ENCODE data around the gene SENP1. TPM values are rescaled to one million over a fixed set of nuclear protein-coding genes. Genes with fewer than 3 reads are reported as not detected.

The SENP1 gene
- total and polyA plus RNA-seq, 11 donors: 2.1 to 13.6 (median 8.6) TPM

- H3K27me3 ChIP-seq: peaks cover 0 to 8% (median 0%) of the 10 kb centered on the region in 9 donors
- no peak for DNase-seq
- no peak overlapping the region for H3K27ac ChIP-seq
- H3K36me3 ChIP-seq: no peaks in the 10 kb centered on the region
- H3K9me3 ChIP-seq: no peaks in the 10 kb centered on the region
- no peak for TF ChIP-seq CTCF (IDR thresholded peaks at IDR 0.05)
- TF ChIP-seq POLR2A (IDR thresholded peaks at IDR 0.05): no peak
- H3K4me1 ChIP-seq: peaks cover 0 to 15% (median 0%) of the 10 kb centered on the region in 12 donors
- WGBS, 4 donors: 46 to 59% (median 55%) methylated on average over 5 of the region's 5 CpGs
- ATAC-seq: no peak
- H3K4me3 ChIP-seq: no peak overlapping the region
- intact Hi-C loops (cut with DNase I): loop anchor here in 1 of 10 donors (10.0 kb wide), 1 partner anchor 64 kb away; the partner anchor contains the start of gene TMEM106C
These were observed 77.1 kb downstream of the SENP1 start for GRCh38 chr12:48028541-48029431.

DNA sequence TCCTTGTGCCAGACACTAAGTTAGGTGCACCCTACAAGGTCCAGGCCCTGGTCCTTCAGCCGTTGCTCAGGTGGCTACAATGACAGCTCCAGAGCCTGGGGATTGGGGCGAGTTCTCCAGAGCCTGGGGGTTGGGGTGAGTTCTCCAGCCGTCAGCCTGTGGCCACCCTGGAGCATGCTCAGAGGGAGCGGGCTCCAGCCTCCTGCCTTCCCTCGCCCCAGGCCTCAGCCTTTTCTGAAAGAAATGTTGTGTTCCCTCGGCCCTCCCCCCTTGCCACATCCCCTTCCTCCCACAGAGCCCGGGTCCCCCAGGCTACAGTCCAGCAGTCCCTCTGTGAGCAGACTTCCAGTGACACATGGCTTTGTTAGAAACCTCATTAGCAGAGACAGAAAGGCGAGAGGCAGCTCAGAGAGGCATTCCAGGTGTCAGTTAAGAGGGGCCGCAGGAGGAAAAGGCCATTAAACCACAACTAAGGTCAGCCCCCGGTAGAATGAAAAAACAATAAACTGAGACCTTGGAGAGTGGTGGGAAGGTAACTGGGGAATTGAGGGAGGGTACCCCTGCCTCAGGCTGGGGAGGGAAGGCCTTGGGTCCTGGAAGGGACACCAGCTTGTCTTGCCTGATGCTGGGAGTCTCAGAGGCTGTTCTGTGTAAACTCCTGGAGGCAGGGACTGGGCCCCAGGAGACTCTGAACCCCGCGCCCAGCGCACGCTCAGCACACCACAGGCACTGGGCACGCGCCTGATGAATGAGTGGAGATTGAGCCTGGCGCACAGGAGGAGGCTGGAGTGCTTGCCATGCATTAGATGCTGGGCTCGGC lies 78.5 kb downstream of the SENP1 start:
- Histone ChIP-seq H3K9me3 (no peaks in the 10 kb centered on the region), H3K27ac (no peak overlapping the region), H3K4me3 (no peak overlapping the region), H3K4me1 (peaks cover 0 to 28% (median 3%) of the 10 kb centered on the region in 12 donors), H3K36me3 (no peaks in the 10 kb centered on the region), H3K27me3 (peaks cover 0 to 15% (median 0%) of the 10 kb centered on the region in 9 donors)
- intact Hi-C loops (cut with DNase I): loop anchor here in 1 of 10 donors (10.0 kb wide), 1 partner anchor 63 kb away; the partner anchor contains the start of gene TMEM106C
- TF ChIP-seq POLR2A (IDR thresholded peaks at IDR 0.05) (no peak), CTCF (IDR thresholded peaks at IDR 0.05) (no peak)
- DNase-seq: no peak
- ATAC-seq: no peak
- WGBS, 4 donors: 76 to 83% (median 77%) methylated on average over 10 to 18 of the region's 18 CpGs

DNA sequence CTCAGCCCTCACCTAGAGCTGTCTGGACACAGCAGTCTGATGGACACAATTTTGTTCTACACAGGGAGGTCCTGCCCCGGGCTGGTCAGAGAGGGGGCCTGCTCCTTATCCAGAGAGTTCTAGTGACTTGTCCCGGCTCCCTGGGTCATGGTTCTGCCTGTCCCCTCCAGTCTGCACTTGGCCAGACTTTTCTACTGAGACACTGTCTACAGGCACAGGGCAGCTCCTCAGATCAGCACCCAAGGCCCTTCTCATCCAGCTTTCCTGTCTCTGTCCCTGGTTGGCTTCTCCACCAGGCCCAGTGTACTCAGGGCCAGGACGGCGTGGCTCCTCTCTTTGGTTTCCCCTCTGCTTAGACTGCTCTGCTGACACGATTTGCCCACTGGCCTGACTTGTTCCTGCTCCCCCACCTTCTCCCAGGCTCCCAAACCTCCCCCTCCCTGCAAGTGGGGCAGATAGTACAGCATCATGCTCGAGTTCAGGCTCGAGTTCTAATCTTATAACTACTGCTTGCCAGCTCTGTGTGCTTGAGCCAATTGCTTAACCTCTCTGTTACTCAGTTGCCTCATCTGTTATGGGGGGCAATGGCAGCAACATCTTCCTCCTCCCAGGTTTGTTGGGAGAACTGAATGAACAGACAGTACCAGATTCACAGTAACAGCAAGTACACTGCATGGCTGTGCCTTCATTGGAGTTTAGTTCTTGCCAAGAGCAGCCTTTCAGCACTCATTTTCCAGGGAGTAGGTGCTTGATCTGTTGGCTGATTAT lies 79.6 kb downstream of the SENP1 start:
- H3K9me3 ChIP-seq: no peaks in the 10 kb centered on the region
- H3K27ac ChIP-seq: no peak overlapping the region
- no peaks in the 10 kb centered on the region for H3K36me3 ChIP-seq
- intact Hi-C loops (cut with DNase I): loop anchor here in 1 of 10 donors (10.0 kb wide), 1 partner anchor 61 kb away; the partner anchor contains the start of gene TMEM106C
- H3K4me1 ChIP-seq: peaks cover 0 to 35% (median 4%) of the 10 kb centered on the region in 12 donors
- TF ChIP-seq POLR2A (IDR thresholded peaks at IDR 0.05) (no peak), CTCF (IDR thresholded peaks at IDR 0.05) (no peak)
- 62 to 84% (median 82%) methylated on average over 7 of the region's 7 CpGs for WGBS, 4 donors
- peaks cover 0 to 27% (median 0%) of the 10 kb centered on the region in 9 donors for H3K27me3 ChIP-seq
- no peak overlapping the region for H3K4me3 ChIP-seq
- ATAC-seq (no peak), DNase-seq (no peak)

Measured in heart left ventricle (tissue), 16 donors.